Measurements from ENCODE around the gene TAS2R16.
"Not testable (repeated sequence)": the region's sequence is repeated elsewhere in the genome, so short reads cannot be mapped to it uniquely, and the experiment has no call there.

Gene TAS2R16

GRCh38 chr7:122965306-122965705 is 30.2 kb downstream of the TAS2R16 start:
- TF ChIP-seq, protein P1, sequence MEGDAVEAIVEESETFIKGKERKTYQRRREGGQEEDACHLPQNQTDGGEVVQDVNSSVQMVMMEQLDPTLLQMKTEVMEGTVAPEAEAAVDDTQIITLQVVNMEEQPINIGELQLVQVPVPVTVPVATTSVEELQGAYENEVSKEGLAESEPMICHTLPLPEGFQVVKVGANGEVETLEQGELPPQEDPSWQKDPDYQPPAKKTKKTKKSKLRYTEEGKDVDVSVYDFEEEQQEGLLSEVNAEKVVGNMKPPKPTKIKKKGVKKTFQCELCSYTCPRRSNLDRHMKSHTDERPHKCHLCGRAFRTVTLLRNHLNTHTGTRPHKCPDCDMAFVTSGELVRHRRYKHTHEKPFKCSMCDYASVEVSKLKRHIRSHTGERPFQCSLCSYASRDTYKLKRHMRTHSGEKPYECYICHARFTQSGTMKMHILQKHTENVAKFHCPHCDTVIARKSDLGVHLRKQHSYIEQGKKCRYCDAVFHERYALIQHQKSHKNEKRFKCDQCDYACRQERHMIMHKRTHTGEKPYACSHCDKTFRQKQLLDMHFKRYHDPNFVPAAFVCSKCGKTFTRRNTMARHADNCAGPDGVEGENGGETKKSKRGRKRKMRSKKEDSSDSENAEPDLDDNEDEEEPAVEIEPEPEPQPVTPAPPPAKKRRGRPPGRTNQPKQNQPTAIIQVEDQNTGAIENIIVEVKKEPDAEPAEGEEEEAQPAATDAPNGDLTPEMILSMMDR (IDR thresholded peaks at IDR 0.05; ENCODE audit: control insufficient read depth, extremely low read depth, insufficient read depth) = no peak
- H3K4me3 ChIP-seq (ENCODE audit: low read depth, low read length) = no peak overlapping the region
- DNase-seq (ENCODE audit: low read depth) = no peak

- not testable (repeated sequence) for H3K4me3 ChIP-seq (ENCODE audit: low read depth, low read length); DNase-seq (ENCODE audit: low read depth)
Observed at GRCh38 chr7:122953678-122954077, 41.8 kb downstream of the TAS2R16 start.

DNA sequence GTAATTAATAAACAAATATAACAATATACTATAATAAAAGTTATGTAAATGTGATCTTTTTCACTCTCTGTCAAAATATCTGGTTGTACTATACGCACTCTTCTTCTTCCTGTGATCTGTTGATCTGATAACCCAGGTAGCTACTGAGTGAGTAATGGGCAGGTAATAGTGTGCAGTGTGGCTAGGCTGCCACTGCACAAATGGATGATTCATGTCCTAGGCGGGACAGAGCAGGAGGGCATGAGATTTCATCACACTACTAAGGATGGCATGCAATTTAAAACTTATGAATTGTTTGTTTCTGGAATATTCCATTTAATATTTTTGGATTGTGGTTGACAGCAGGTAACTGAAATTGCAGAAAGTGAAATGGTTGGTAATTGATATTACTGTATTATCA is 44.5 kb downstream of the TAS2R16 start:
- no peak for DNase-seq (ENCODE audit: low read depth)

DNA sequence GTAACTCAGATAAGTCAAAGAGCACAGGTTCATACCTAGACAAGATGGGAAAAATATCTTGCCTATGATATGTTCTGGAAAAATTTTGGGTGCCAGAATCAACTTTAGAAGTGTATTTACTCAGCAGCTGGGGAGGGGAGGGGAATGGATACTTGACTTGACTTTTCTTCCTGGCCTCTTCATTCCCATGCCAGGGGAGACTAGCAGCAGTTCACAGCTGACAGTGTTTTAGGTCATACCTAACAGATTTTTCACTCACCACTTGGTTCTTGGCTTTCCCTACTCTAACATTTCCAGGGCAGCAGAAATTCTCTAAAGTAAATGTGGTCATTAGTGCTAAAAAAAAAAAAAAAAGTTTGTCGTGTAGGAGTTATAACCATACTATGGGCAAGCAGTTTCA is 46.3 kb downstream of the TAS2R16 start:
- TF ChIP-seq, protein P1 (IDR thresholded peaks at IDR 0.05; ENCODE audit: control insufficient read depth, extremely low read depth, insufficient read depth) = no peak
- no peak for DNase-seq (ENCODE audit: low read depth)
- no peak overlapping the region for H3K4me3 ChIP-seq (ENCODE audit: low read depth, low read length)

More for the DNA sequence above, 44.5 kb downstream of the TAS2R16 start:
- TF ChIP-seq, protein P1 (IDR thresholded peaks at IDR 0.05; ENCODE audit: control insufficient read depth, extremely low read depth, insufficient read depth) = no peak
- H3K4me3 ChIP-seq (ENCODE audit: low read depth, low read length) = no peak overlapping the region
